GM12875 (cell line): ENCODE data around the gene USP6NL.

ENCODE experiments used
- H3K4me3 ChIP-seq: one replicate; pipeline ENCODE4 v1.5.1; 2011; ENCODE audit warnings: low read depth, low read length, control low read depth
- TF ChIP-seq, protein P1 (sequence below): IDR thresholded peaks from 2 replicates; pipeline ENCODE4 v1.5.1; 2011; ENCODE audit warnings: low read depth, mild to moderate bottlenecking, control low read depth, inconsistent platforms, low read length, moderate library complexity, borderline replicate concordance; ENCODE audit not compliant: insufficient read depth

USP6NL gene

GRCh38 chr10:11446133-11446532 is 165.3 kb downstream of the USP6NL start:
- TF ChIP-seq, protein P1, sequence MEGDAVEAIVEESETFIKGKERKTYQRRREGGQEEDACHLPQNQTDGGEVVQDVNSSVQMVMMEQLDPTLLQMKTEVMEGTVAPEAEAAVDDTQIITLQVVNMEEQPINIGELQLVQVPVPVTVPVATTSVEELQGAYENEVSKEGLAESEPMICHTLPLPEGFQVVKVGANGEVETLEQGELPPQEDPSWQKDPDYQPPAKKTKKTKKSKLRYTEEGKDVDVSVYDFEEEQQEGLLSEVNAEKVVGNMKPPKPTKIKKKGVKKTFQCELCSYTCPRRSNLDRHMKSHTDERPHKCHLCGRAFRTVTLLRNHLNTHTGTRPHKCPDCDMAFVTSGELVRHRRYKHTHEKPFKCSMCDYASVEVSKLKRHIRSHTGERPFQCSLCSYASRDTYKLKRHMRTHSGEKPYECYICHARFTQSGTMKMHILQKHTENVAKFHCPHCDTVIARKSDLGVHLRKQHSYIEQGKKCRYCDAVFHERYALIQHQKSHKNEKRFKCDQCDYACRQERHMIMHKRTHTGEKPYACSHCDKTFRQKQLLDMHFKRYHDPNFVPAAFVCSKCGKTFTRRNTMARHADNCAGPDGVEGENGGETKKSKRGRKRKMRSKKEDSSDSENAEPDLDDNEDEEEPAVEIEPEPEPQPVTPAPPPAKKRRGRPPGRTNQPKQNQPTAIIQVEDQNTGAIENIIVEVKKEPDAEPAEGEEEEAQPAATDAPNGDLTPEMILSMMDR: no peak
- H3K4me3 ChIP-seq: no peak overlapping the region

DNA sequence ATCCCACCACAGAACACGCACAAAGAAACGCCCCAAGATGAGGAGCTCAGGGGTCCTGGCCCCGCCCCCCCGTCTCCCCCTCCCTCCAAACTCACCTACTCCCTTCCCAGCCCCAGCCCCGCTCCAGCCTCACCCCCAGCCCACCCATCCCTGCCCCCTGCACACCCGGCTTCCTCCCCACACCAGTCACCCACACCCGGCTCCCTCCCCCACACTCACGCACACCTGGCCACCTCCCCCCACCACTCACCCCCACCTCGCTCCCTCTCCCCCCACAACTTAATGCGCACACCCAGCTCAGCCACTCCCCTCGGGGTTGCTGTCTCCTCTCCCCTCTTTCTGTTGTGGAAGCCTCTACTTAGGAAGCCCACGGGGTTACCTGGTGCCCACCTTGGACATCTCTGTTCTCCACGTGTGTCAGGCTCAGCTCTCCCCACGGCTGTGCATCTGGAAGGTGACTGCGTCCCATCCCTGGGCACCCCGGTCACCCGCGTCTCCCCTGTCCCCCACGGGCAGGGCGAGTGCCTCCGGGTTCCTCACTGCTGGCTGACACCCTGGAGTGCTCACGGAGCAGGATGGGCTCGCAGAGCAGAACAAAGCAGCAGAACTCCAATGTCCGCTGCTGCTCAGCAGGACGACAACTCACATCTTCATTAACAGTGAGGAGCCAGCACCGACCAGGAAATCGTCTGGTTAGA is 166.8 kb downstream of the USP6NL start:
- TF ChIP-seq, protein P1: no peak
- no peak overlapping the region for H3K4me3 ChIP-seq

GRCh38 chr10:11444155-11444530 is 167.3 kb downstream of the USP6NL start:
- no peak overlapping the region for H3K4me3 ChIP-seq
- TF ChIP-seq, protein P1: no peak

GRCh38 chr10:11443468-11444154 is 167.8 kb downstream of the USP6NL start:
- TF ChIP-seq, protein P1: no peak
- no peak overlapping the region for H3K4me3 ChIP-seq

DNA sequence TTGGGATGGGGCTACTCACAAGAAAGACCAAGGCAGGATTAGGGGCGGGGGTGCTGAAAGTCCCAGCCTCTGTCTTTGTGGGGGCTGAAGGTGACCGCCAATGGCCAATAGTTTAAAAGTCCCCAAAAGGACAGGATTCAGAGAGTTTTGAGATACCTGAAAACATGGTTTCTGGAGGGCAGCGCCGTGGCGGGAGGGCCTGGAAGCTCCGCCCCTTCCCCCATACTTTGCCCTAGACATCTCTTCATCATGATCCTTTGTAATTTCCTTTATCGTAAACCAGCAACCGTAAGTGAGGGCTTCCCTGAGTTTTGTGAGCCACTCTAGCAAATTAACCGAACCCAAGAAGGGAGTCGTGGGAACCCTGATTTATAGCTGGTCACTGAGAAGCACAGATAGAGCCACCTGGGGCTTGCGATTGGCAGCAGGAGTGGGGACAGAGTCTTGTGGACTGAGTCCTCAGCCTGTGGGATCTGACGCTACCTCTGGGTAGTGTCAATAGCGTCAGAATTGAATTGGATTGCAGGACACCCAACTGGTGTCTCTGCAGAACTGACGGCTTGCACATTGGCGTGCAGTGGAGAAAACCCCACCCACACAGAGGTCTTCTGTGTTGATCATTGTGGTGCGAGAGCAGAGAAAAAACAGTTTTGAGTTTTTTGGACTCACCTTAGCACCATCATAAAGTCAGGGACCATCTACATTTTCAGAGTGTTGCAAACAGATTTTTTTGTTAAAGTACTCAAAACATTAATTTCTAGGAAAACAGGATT is 169.3 kb downstream of the USP6NL start:
- TF ChIP-seq, protein P1: no peak
- H3K4me3 ChIP-seq: no peak overlapping the region

DNA sequence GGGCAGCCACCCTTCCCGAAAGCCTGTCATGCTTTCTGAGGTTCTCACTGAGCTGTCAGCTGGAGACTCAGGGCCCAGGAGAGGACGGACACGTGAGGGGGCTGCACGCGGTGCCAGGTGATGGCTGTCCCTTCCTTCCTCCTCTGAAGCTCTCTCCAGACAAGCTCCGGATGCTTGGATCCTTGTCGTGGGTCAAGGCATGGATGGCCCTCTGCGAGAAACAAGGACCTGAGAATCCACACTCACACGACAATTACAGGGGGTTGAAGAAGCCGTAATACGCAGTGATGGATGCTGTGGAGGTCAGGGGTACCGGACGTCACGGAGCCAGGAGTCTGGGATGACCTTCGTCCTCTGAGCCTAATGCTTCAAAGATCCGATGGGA is 170.3 kb downstream of the USP6NL start:
- no peak overlapping the region for H3K4me3 ChIP-seq
- TF ChIP-seq, protein P1: no peak
